ENCODE measurements around the gene LIN28B.
"Not testable (repeated sequence)": the region's sequence is repeated elsewhere in the genome, so short reads cannot be mapped to it uniquely, and the experiment has no call there.

LIN28B gene

DNA sequence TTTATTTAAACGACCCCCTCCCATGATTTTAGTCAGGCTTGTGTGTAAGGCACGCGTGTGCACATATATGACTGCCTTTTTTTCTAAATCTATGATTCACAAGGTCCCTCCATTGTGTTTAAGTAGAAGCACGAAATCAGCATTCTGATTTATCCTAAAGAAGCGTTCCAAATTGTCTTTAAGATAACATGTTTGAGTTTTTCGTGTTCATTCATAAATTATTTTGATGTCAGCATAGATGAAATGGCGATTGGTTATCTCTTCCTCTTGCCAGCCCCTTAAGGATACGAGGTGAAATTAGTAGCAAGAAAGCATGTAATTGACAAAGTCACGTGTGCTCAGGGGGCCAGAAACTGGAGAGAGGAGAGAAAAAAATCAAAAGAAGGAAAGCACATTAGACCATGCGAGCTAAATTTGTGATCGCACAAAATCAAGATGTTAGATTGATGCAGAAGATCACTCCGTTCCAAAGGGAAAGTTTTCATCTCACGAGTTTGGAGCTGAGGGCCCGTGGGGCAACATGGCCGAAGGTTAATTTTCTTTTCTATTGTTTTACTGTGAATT is at the start of gene LIN28B:
LIN28B (plus strand) TSS at position 377 of the 564 bp plus-strand sequence; CDS start at position 521, 144 bp downstream.
- no peak for DNase-seq

DNA sequence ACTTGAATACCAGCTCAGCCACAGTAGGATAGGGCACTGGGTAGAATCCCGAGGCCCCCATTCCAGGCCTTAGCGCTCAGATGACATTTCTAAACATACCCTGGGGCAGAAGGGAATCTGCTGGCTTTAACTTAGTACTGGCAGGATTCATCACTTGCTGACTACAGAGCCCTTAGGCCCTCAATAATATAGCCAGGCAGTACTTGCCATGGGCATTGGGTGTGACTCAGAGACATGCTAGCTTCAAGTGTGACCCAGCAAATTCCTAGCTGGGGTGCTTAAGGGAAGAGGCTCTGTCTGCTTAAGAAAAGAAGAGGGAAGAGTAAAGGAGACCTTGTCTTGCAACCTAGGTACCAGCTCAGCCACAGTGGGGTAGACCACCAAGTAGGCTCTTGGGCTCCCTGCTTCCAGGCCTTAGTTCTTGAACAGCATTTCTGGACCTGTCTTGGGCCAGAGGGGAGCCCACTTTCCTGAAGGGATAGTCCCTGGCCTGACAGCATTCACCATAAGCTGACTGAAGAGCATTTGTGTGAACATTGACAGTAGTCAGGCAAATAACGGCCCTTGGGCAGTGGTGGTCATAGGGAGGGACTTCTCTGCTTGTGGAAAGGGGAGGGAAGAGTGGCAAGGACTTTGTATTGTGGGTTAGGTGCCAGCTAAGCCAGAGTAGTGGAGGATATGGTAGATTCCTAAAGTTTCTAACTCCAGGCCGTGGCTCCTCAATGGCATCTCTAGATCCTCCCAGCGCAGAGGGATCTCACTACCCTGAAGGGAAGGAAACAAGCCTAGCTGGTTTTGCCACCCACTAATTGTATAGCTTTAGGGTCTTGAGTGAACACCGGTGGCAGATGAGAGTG is 48.6 kb upstream of the LIN28B start:
- no peak for DNase-seq

- DNase-seq, result no peak
Measured at GRCh38 chr6:104908888-104909525, 47.9 kb upstream of the LIN28B start.

GRCh38 chr6:104921896-104922295 is 35.0 kb upstream of the LIN28B start:
- DNase-seq, result no peak

GRCh38 chr6:104928141-104928540 is 28.8 kb upstream of the LIN28B start:
- peak; percentile 61 for DNase-seq

GRCh38 chr6:104929353-104929752 is 27.6 kb upstream of the LIN28B start:
- DNase-seq, result no peak

GRCh38 chr6:104930939-104931338 is 26.0 kb upstream of the LIN28B start:
- no peak for DNase-seq

DNA sequence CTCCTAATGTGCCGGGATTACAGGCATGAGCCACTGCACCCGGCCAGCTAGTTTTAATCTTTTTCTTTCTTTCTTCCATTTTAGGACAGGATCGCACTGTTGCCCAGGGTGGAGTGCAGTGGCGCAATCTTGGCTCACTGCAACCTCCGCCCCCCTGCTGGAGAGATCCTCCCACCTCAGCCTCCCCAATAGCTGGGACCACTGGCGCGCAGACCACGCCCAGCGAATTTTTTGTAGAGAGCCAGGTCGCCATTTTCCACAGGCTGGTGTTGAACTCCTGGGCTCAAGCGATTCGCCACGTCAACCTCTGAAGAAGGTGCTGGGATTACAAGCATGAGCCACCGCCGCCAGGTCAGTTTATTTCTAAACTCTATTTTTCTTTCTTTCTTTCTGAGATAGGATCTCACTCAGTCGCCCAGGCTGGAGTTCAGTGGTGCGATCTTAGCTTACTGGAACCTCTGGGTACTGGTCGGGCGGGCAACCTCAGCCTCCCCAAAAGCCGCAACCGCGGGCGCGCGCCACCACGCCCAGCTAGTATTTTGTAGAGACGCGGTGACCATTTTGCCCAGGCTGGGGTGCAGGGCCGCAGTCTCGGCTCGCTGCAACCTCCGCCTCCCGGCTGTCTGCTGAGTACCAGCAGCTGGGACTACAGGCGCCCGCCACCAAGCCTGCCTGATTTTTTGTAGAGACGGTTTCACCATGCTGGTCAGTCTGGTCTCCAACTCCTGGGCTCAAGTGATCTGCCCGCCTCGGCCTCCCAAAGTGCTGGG is 20.0 kb upstream of the LIN28B start:
- DNase-seq, result no peak

DNA sequence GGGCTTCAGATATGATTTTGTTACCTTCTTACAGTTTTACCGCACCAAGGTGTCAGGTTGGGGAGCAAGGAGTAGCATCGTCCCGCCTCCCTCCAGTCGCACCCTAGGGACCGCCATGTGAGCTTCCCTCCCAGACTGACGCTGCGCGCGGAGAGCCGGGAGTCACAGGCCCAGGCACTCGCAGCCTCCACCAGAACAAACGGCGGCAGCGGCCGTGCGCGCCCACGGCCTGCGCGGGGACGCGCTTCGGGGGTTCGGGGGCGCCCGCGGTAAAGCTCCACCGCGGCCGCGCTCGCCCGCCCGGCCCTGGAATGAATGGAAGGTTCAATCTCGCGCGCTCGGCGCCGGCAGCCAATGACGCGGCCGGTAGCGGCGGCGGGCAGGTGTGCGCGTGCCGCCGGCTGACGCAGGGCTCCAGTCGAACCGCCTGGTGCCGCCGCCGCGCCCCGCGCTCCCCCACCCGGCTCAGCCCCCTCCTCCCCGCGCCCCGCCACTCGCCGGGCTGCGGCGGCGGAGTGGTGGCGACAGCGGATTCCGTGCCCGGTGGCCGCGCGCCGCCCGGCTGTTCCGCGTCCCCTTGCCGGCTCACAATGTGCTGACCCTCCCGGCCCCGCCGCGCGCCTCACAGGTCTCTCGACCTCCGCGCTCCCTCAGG is 16.5 kb upstream of the LIN28B start:
- no peak for DNase-seq

DNA sequence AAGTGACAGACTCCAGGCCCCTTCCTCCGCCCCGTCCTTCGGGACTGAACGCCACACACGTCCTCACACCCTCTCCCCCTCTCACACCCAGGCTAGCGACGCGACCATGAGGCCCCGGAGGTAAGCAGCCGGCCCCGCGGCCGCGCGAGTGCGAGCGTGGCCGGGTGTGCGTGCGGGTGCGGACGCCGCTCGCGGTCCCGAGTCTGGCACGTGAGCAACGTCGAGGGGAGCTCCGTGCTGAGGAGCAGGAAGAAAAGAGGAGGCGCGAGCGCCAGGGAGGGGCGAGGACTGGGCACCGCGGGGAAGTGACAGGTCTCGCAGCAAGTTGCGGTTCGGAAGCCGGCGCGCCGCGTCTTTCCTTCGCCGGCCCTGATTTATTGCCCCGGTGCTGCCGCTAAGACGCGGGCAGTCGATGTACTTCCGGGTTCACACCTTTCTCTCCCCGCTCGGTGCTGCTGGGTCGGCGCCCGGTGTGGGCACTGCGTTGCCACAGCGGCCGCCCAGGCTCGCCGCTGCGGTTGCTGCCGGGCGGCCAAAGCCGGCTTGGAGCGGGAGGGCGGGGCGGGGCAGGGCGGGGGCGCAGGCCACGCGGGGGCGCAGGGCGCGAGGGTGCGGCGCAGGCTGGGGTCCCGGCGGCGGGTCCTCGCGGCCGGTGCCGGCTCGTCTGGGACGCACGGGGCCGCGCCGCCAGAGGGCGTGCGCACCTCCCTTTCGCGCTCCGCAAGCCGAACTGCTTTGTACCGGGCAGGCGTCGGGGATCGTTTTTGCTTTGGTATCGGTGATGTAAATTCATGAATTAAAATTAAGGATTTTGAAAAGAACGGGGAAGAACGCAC is 15.8 kb upstream of the LIN28B start:
- no peak for DNase-seq

GRCh38 chr6:104941729-104942091 is 15.2 kb upstream of the LIN28B start:
- DNase-seq, result no peak

DNA sequence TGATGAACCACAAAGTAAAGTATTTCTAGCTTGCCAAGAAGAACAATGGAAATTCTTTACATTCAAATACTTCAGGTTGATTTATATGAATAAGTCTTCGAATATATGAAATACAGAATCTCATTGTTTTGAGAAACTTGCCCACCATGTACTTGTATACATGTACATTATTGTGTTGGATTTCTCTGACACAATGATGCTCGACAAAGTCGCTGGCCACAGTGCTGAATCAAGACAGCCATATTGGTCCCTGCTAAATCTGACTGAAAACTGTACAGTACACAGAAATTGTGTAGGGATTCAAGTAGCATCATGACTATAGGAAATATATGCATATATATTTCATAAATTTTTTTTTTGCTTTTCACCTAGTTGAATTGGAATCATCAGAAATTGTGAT is 13.1 kb upstream of the LIN28B start:
- no peak for DNase-seq

- DNase-seq, result no peak
Measured at GRCh38 chr6:104949206-104949605, 7.7 kb upstream of the LIN28B start.

DNA sequence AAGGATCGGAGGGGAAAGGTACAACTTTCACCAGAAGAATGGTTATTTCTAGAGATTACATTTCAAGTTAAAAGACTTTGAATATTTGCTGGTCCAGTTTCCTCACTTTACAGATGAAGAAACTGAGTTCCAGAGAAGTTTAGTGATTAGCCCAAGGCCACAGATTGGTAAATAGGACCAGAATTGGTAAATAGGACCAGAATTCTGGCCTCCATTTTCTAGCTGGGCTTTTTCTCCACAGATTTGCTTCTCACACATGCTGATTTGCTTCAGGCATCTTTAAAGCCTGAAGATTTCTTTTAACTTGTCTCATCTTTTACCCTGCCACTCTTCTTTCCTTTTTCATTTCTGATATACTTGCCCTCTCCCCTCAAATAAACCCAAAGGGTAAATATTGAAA is 5.2 kb upstream of the LIN28B start:
- DNase-seq, result no peak

GRCh38 chr6:104952911-104953399 is 4.0 kb upstream of the LIN28B start:
- DNase-seq, result no peak

GRCh38 chr6:104953400-104954189 is 3.3 kb upstream of the LIN28B start:
- not testable (repeated sequence) for DNase-seq

DNA sequence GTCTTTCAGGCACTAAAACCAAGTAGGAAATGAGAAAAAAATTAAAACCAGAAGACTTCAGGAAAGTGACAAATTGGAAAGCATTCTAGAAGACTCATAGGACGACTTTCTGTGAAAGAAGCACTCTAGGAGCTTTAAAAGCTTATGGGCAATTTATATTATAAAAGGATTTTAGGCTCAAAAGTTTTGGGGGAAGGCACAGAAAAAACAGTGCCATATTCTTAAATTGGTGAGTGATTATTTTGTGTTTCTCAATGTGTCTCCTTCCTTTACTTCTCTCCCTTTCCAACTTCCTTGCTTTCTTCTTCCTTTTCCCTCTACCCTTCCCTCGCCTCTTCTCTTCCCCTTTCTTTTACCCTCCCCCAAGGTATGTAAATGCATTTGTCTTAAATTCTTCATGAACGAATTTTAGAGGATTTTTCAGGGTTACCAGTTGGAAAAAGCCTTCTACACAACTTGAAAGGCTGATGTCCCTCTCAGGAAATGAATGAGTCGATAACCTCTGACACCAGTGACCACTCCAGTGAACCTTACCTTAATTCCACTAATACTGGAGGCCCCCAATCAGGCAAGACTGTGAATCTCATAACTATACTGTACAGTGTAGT is 2.6 kb upstream of the LIN28B start:
- no peak for DNase-seq

- DNase-seq, result no peak
Measured at GRCh38 chr6:104955491-104955890, 1.4 kb upstream of the LIN28B start.

GRCh38 chr6:104955927-104956730 is 778 bp upstream of the LIN28B start:
- no peak for DNase-seq
